ENCODE data around the gene RPL9. TPM values are rescaled to one million over a fixed set of nuclear protein-coding genes. Genes with fewer than 3 reads are reported as not detected.

RPL9 gene
- total and polyA plus RNA-seq, 2 of the 4 experiments (the other 2 are of a cell fraction) = 1,627 to 1,905 TPM

- H2AK9ac ChIP-seq (replicated peaks; ENCODE audit: low read depth, low read length, poor library complexity) = no peak overlapping the region
- intact Hi-C loops (cut with micrococcal nuclease) = no loop called here
- DNase-seq = no peak
- dilution Hi-C loops (cut with HindIII; ENCODE audit: low sequenced_read_pairs, unreplicated experiment) = no loop called here
- no peak overlapping the region for H3K4ac ChIP-seq (ENCODE audit: low read depth, low read length)
- no peak overlapping the region for H3K18ac ChIP-seq (ENCODE audit: low read depth, low read length)
- H3K9ac ChIP-seq (ENCODE audit: low read depth, low read length) = no peak overlapping the region
- H3K36me3 ChIP-seq (ENCODE audit: control insufficient read depth, insufficient read depth, low read length) = no peaks in the 10 kb centered on the region
- H3K4me2 ChIP-seq (ENCODE audit: low read depth, low read length) = no peak overlapping the region
- no peaks in the 10 kb centered on the region for H3K9me3 ChIP-seq (ENCODE audit: control insufficient read depth, insufficient read depth, low read length)
- ChIA-PET CTCF (interaction anchor here (0.6 kb wide), 1 partner anchor 60 kb away, joined by 4 read pairs; no protein-coding TSS in a partner anchor), POLR2A (ENCODE audit: unreplicated experiment) (interaction anchor here (1.2 kb wide), 1 partner anchor 19 kb away, joined by 15 read pairs; no protein-coding TSS in a partner anchor)
- no peak for ATAC-seq (ENCODE audit: low read depth)
- 100% methylated on average over 1 of the region's 4 CpGs; no CpG with 5 or more reads in 1 of the 2 experiments for WGBS, 2 experiments (ENCODE audit: extremely low coverage in 2 of 2, insufficient read length in 1 of 2)
- H3K4me1 ChIP-seq (ENCODE audit: control insufficient read depth, insufficient read depth, low read length) = no peaks in the 10 kb centered on the region
- H2BK120ac ChIP-seq (ENCODE audit: low read depth, low read length) = no peak overlapping the region
- in situ Hi-C loops (cut with MboI; ENCODE audit: low sequenced_read_pairs) = no loop called here
- H3K56ac ChIP-seq (ENCODE audit: extremely low read depth, insufficient read depth, low read length) = no peak overlapping the region
- H4K20me1 ChIP-seq (ENCODE audit: insufficient read depth, low read length) = no peaks in the 10 kb centered on the region
- H3K79me1 ChIP-seq (ENCODE audit: low read depth in 1 of 2, low read length in 2 of 2) = no peaks in the 10 kb centered on the region
- no peak overlapping the region for H2BK20ac ChIP-seq (ENCODE audit: low read depth, low read length)
- no peak overlapping the region for H2BK5ac ChIP-seq (ENCODE audit: low read depth, low read length, poor library complexity, severe bottlenecking)
- BruUV-seq (replicated peaks) = no TSS peak
- H4K8ac ChIP-seq (ENCODE audit: low read depth in 2 of 2, low read length in 2 of 2) = no peak overlapping the region
- H3K14ac ChIP-seq (replicated peaks; ENCODE audit: low read depth, low read length) = no peak overlapping the region
- H4K91ac ChIP-seq (ENCODE audit: insufficient read depth, low read depth, low read length) = no peak overlapping the region
- no peak overlapping the region for H3K23ac ChIP-seq (ENCODE audit: low read depth, low read length)
- H3K27ac ChIP-seq (ENCODE audit: insufficient read depth, low read length) = no peak overlapping the region
- no peak overlapping the region for H2AFZ ChIP-seq (replicated peaks; ENCODE audit: low read length, poor library complexity)
- H3K4me3 ChIP-seq (ENCODE audit: insufficient read depth, low read depth, low read length) = no peak overlapping the region
- H3K27me3 ChIP-seq (ENCODE audit: control insufficient read depth, insufficient read depth, low read length) = peaks cover 4% of the 10 kb centered on the region; the same call in 1 of the 2 replicates
- H3K9me1 ChIP-seq (ENCODE audit: insufficient read depth, low read length) = no peaks in the 10 kb centered on the region
- no peak overlapping the region for H2BK15ac ChIP-seq (ENCODE audit: low read depth, low read length)
- H4K5ac ChIP-seq (ENCODE audit: low read depth, low read length) = no peak overlapping the region
- no peak overlapping the region for H2AK5ac ChIP-seq (ENCODE audit: low read depth, low read length)
- TF ChIP-seq CTCF (conservative IDR thresholded peaks at IDR 0.05; ENCODE audit: low read depth, low read length) = no peak
- TF ChIP-seq MXI1 (IDR thresholded peaks at IDR 0.05; ENCODE audit: borderline replicate concordance, low read depth, low read length) = no peak
- TF ChIP-seq FOS (IDR thresholded peaks at IDR 0.05; ENCODE audit: low read depth, low read length) = no peak
- TF ChIP-seq SMC3 (IDR thresholded peaks at IDR 0.05; ENCODE audit: low read depth, low read length) = no peak
- no peak for TF ChIP-seq RAD21 (IDR thresholded peaks at IDR 0.05; ENCODE audit: low read length)
- TF ChIP-seq ELK1 (IDR thresholded peaks at IDR 0.05; ENCODE audit: borderline replicate concordance, low read depth, low read length) = no peak
- TF ChIP-seq RFX5 (IDR thresholded peaks at IDR 0.05; ENCODE audit: low read depth, low read length) = no peak
- no peak for TF ChIP-seq RCOR1 (IDR thresholded peaks at IDR 0.05; ENCODE audit: insufficient replicate concordance, low read length)
- no peak for TF ChIP-seq USF2 (IDR thresholded peaks at IDR 0.05; ENCODE audit: low read depth, low read length)
- TF ChIP-seq MAZ (IDR thresholded peaks at IDR 0.05; ENCODE audit: borderline replicate concordance, low read depth, low read length) = no peak
- TF ChIP-seq NFE2L2 (IDR thresholded peaks at IDR 0.05; ENCODE audit: low read depth, low read length) = no peak
- no peak for TF ChIP-seq CEBPB (IDR thresholded peaks at IDR 0.05; ENCODE audit: low read depth, low read length)
- TF ChIP-seq CHD1 (IDR thresholded peaks at IDR 0.05; ENCODE audit: low read depth, low read length) = no peak
- TF ChIP-seq MAFK (IDR thresholded peaks at IDR 0.05; ENCODE audit: low read depth, low read length) = no peak
- no peak for TF ChIP-seq POLR2A (IDR thresholded peaks at IDR 0.05; ENCODE audit: low read depth, low read length)
These were observed 29.0 kb downstream of the RPL9 start for GRCh38 chr4:39429476-39430334.
